Neural cell (in vitro differentiated cells): Measurements from ENCODE around the gene FAM107B.

Experiments used
- CTCF ChIP-seq: fragments of 450-650 bp; IDR thresholded peaks from 2 replicates; pipeline ENCODE4 v1.5.1; 2014; ENCODE audit warnings: antibody characterized with exemption, mild to moderate bottlenecking, moderate library complexity; ENCODE audit not compliant: poor library complexity, severe bottlenecking
- EP300 ChIP-seq: fragments of 450-650 bp; conservative IDR thresholded peaks from 2 replicates; pipeline ENCODE4 v1.6.1; 2014; ENCODE audit warnings: antibody characterized with exemption, mild to moderate bottlenecking, moderate library complexity; ENCODE audit not compliant: poor library complexity, severe bottlenecking
- POLR2AphosphoS5 ChIP-seq: IDR thresholded peaks from 2 replicates; pipeline ENCODE4 v1.6.1; 2012
- RAD21 ChIP-seq: fragments of 450-650 bp; conservative IDR thresholded peaks from 2 replicates; pipeline ENCODE4 v1.6.1; 2014; ENCODE audit warnings: antibody characterized with exemption, mild to moderate bottlenecking, moderate library complexity
- REST ChIP-seq: IDR thresholded peaks from 2 replicates; pipeline ENCODE4 v1.6.1; 2012; ENCODE audit warnings: borderline replicate concordance

GRCh38 chr10:14563076-14563336 lies 211.7 kb downstream of the FAM107B start:
- TF ChIP-seq CTCF = no peak
- TF ChIP-seq EP300 = no peak
- no peak for TF ChIP-seq RAD21
- no peak for TF ChIP-seq POLR2AphosphoS5
- TF ChIP-seq REST = no peak
